Mammary epithelial cell (primary cell): ENCODE measurements around the gene DAO.

Source experiments
- EZH2 ChIP-seq: IDR thresholded peaks from 2 replicates; pipeline ENCODE4 v1.6.1; 2012; ENCODE audit warnings: low read length, inconsistent platforms, borderline replicate concordance
- TF ChIP-seq, protein P1 (sequence below), 2 donors: IDR thresholded peaks in 1 of 2; conservative IDR thresholded peaks in 1 of 2; 2 replicates each; pipeline ENCODE4 v1.5.1; 2011 to 2012; ENCODE audit warnings: inconsistent platforms in 2 of 2, low read length in 2 of 2, mild to moderate bottlenecking in 2 of 2, control low read depth in 1 of 2, low read depth in 1 of 2; ENCODE audit not compliant: insufficient read depth in 1 of 2; ENCODE audit errors: extremely low read depth in 1 of 2

- no peak for TF ChIP-seq EZH2
- TF ChIP-seq, protein P1, sequence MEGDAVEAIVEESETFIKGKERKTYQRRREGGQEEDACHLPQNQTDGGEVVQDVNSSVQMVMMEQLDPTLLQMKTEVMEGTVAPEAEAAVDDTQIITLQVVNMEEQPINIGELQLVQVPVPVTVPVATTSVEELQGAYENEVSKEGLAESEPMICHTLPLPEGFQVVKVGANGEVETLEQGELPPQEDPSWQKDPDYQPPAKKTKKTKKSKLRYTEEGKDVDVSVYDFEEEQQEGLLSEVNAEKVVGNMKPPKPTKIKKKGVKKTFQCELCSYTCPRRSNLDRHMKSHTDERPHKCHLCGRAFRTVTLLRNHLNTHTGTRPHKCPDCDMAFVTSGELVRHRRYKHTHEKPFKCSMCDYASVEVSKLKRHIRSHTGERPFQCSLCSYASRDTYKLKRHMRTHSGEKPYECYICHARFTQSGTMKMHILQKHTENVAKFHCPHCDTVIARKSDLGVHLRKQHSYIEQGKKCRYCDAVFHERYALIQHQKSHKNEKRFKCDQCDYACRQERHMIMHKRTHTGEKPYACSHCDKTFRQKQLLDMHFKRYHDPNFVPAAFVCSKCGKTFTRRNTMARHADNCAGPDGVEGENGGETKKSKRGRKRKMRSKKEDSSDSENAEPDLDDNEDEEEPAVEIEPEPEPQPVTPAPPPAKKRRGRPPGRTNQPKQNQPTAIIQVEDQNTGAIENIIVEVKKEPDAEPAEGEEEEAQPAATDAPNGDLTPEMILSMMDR (conservative IDR thresholded peaks at IDR 0.05 in 1 of 2, IDR thresholded peaks at IDR 0.05 in 1 of 2; ENCODE audit: extremely low read depth in 1 of 2, insufficient read depth in 1 of 2, low read depth in 1 of 2, low read length in 2 of 2) = no peak
These were observed 23.3 kb upstream of the DAO start for GRCh38 chr12:108856428-108857157.
